Mesendoderm (in vitro differentiated cells): ENCODE data around the gene SDR39U1.

Source experiments
- DNase-seq: peaks from one replicate; pipeline ENCODE4 v3.0.0; 2013
- H2AK5ac ChIP-seq: 2 replicates; pipeline ENCODE4 v1.6.1; 2013; ENCODE audit warnings: low read length, inconsistent platforms
- H2BK120ac ChIP-seq: 2 replicates; pipeline ENCODE4 v1.6.1; 2013; ENCODE audit warnings: low read depth, mild to moderate bottlenecking, low read length, moderate library complexity, mixed read lengths
- H2BK15ac ChIP-seq: replicated peaks from 2 replicates; pipeline ENCODE4 v1.6.1; 2013; ENCODE audit warnings: low read depth, mild to moderate bottlenecking, moderate library complexity
- H2BK5ac ChIP-seq: 2 replicates; pipeline ENCODE4 v1.6.1; 2013; ENCODE audit warnings: low read length, inconsistent platforms
- H3K18ac ChIP-seq: 2 replicates; pipeline ENCODE4 v1.6.1; 2013; ENCODE audit warnings: mild to moderate bottlenecking, low read length, mixed read lengths
- H3K23ac ChIP-seq: one replicate; pipeline ENCODE4 v1.6.1; 2013; ENCODE audit warnings: low read length
- H3K27ac ChIP-seq: 2 replicates; pipeline ENCODE4 v1.5.1; 2013; ENCODE audit warnings: low read depth, mild to moderate bottlenecking, inconsistent platforms, low read length, moderate library complexity
- H3K27me3 ChIP-seq: 2 replicates; pipeline ENCODE4 v1.6.1; 2013; ENCODE audit warnings: low read length, control low read depth, mild to moderate bottlenecking, inconsistent platforms; ENCODE audit not compliant: insufficient read depth, poor library complexity
- H3K36me3 ChIP-seq: 2 replicates; pipeline ENCODE4 v1.6.1; 2013; ENCODE audit warnings: low read length, inconsistent platforms; ENCODE audit not compliant: control insufficient read depth, insufficient read depth
- H3K4ac ChIP-seq: one replicate; pipeline ENCODE4 v1.6.1; 2013; ENCODE audit warnings: low read depth, mild to moderate bottlenecking, low read length, moderate library complexity
- H3K4me1 ChIP-seq: 2 replicates; pipeline ENCODE4 v1.6.1; 2013; ENCODE audit warnings: low read depth, low read length, inconsistent platforms; ENCODE audit not compliant: control insufficient read depth
- H3K4me2 ChIP-seq: 2 replicates; pipeline ENCODE4 v1.6.1; 2013; ENCODE audit warnings: low read length
- H3K4me3 ChIP-seq: 2 replicates; pipeline ENCODE4 v1.5.1; 2013; ENCODE audit warnings: mild to moderate bottlenecking, low read length
- H3K56ac ChIP-seq: one replicate; pipeline ENCODE4 v1.6.1; 2013; ENCODE audit warnings: low read length
- H3K79me1 ChIP-seq: 2 replicates; pipeline ENCODE4 v1.6.1; 2013; ENCODE audit warnings: low read length, inconsistent platforms
- H3K79me2 ChIP-seq: 2 replicates; pipeline ENCODE4 v1.6.1; 2013; ENCODE audit warnings: mild to moderate bottlenecking, low read length; ENCODE audit not compliant: control insufficient read depth, insufficient read depth
- H3K9ac ChIP-seq: 2 replicates; pipeline ENCODE4 v1.6.1; 2013; ENCODE audit warnings: low read length, inconsistent platforms
- H4K5ac ChIP-seq: one replicate; pipeline ENCODE4 v1.6.1; 2013; ENCODE audit warnings: low read length
- H4K8ac ChIP-seq: one replicate; pipeline ENCODE4 v1.6.1; 2013; ENCODE audit warnings: low read depth, mild to moderate bottlenecking, control low read depth, low read length, moderate library complexity
- WGBS: extraction: QIAGEN DNeasy Blood & Tissue Kit; methylation state at CpG from one replicate; pipeline ENCODE4 v1.1.7; 2013; ENCODE audit warnings: low lambda C conversion rate, missing lambda C conversion rate; ENCODE audit not compliant: insufficient coverage; ENCODE audit errors: extremely low coverage; 5-methylcytosine and 5-hydroxymethylcytosine counted together

Gene SDR39U1

DNA sequence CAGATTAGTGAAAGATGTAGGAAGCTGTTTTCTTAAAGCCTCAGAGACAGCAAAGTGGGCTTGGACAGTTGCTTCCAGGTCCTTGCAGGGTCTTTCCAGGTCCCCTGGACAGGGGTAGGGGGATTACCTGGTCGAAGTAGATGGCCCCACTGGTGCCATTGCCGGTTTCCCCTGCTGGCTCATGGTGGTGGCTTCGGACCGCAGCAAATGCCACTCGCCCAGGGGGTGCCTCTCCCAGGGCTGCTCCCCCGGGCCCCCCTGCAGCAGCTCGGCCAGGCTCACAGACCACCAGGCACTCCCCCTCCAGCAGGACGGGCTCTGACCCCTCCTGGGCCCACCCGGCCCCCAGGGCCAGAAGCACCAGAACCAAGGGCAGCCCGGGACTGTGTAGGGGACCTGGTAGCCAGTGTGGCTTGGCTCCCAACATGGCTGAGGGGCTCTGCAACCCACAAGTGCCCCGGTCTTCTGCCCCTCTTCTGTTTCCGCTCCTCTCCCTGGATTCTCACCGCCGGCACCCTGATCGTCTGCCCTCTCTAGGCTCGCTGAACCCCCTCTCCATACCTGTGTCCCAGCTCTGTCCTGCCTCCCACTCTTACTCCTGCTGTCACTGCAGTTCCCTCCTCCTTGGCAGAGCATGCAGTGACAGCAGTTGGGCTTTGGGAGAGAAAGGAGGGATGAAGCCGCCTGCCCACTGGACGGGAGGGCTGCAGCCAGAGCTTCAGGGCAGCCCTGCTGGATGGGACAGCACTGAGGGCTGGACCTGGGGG, 13.8 kb downstream of the SDR39U1 start:
- Histone ChIP-seq H4K8ac (no peak overlapping the region), H3K56ac (peak overlapping the region; percentile 96), H3K79me2 (no peaks in the 10 kb centered on the region), H3K36me3 (no peaks in the 10 kb centered on the region), H3K23ac (no peak overlapping the region), H2BK120ac (no peak overlapping the region), H3K4me3 (no peak overlapping the region), H3K4me2 (no peak overlapping the region), H3K27ac (no peak overlapping the region), H4K5ac (no peak overlapping the region), H3K9ac (peak overlapping the region; percentile 89), H2BK15ac (no peak overlapping the region), H3K18ac (no peak overlapping the region), H3K27me3 (no peaks in the 10 kb centered on the region), H2AK5ac (no peak overlapping the region), H3K4me1 (peaks cover 2% of the 10 kb centered on the region), H3K79me1 (no peaks in the 10 kb centered on the region), H2BK5ac (no peak overlapping the region), H3K4ac (no peak overlapping the region)
- DNase-seq = peak; percentile 26
- WGBS = no CpG with 5 or more reads among the region's 18 CpGs

DNA sequence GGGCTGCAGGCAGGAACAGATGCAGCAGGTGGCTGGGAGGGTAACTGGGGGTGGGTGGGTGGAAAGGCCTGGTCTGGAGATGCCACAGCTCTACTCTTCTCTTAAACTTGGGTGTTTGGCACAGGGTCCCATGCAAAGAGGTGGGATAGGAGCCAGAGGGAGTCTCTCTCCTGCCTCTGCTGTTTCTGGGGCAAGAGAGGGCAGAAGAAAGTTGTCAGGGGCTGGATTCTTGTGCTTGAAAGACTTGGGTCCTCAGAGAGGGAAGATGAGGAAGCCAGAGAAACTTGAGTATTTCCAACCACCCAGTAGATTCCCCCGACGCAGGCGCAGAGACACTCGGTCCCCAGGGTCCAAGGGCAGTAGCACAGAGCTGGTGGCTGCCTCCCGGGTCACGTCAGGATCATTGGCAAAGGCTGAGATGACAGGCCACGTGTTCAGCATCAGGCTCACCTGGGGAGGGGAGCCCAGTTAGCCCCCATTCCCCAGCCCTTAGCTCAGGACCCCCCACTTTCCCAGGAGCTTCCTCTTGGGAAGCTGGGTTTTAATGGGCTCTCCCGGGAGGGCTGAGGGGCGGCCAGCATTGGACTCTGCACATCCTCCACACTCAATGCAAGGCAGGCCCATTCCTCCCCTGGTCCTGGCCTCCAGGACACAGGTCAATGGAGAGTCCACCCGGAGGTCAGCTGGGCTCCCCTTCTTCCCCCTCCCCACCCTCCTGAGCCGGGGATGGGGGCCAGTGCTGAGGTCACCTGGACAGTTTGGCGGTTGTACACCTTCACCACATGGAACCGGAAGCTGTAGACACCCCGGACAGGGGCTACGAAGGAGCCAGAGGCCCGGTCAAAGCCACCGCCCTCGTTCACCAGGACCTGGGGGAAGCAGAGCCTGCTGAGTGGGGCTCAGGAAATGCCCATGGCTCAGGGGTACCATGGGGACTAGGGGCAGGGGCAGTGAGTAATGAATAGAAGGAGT, 14.8 kb downstream of the SDR39U1 start:
- Histone ChIP-seq H3K4me1 (peaks cover 2% of the 10 kb centered on the region), H3K36me3 (no peaks in the 10 kb centered on the region), H4K5ac (no peak overlapping the region), H4K8ac (no peak overlapping the region), H2BK15ac (no peak overlapping the region), H3K79me2 (no peaks in the 10 kb centered on the region), H2BK5ac (no peak overlapping the region), H3K4me2 (no peak overlapping the region), H3K4ac (no peak overlapping the region), H2AK5ac (no peak overlapping the region), H3K4me3 (no peak overlapping the region), H2BK120ac (no peak overlapping the region), H3K56ac (no peak overlapping the region), H3K27me3 (no peaks in the 10 kb centered on the region), H3K9ac (no peak overlapping the region), H3K79me1 (no peaks in the 10 kb centered on the region), H3K18ac (no peak overlapping the region), H3K27ac (no peak overlapping the region), H3K23ac (no peak overlapping the region)
- no peak for DNase-seq
- no CpG with 5 or more reads among the region's 18 CpGs for WGBS

DNA sequence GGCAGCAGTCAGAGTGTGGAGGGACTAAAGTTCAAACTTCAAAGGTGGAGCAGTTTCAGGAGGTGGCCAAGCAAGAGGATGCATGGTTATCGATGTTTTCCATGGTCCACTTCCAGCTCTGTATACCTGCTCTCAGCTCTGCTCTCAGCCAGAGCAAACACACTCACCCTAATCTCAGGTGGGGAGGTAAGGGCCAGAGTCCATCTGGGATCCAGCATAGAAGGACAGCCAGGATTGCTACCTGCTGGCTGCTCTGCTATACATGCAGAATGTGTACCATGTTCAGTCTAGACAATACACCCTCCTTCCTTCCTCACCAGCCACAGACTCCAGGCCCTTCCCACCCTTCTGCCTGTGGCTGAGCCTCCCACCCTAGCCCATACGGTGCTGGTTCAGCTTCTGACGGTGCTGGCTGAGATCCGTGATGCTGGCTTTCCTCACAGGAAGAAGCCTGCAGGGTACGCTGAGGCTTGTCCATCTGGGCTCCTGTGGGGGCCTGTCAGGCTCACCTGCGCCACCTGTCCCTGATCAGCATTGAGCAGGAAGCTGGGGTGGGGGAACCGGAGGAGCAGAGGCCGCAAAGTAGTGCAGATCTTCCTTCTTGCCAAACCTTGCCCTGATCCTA, 15.6 kb downstream of the SDR39U1 start:
- Histone ChIP-seq H2BK15ac (no peak overlapping the region), H3K23ac (no peak overlapping the region), H3K4me3 (no peak overlapping the region), H3K4me2 (no peak overlapping the region), H3K36me3 (no peaks in the 10 kb centered on the region), H3K4me1 (peaks cover 2% of the 10 kb centered on the region), H3K79me2 (no peaks in the 10 kb centered on the region), H2AK5ac (no peak overlapping the region), H3K27ac (no peak overlapping the region), H3K56ac (no peak overlapping the region), H4K8ac (no peak overlapping the region), H3K4ac (no peak overlapping the region), H3K9ac (no peak overlapping the region), H3K18ac (no peak overlapping the region), H2BK5ac (no peak overlapping the region), H4K5ac (no peak overlapping the region), H2BK120ac (no peak overlapping the region), H3K79me1 (no peaks in the 10 kb centered on the region), H3K27me3 (no peaks in the 10 kb centered on the region)
- DNase-seq = peak; percentile 39
- no CpG with 5 or more reads among the region's 8 CpGs for WGBS

DNA sequence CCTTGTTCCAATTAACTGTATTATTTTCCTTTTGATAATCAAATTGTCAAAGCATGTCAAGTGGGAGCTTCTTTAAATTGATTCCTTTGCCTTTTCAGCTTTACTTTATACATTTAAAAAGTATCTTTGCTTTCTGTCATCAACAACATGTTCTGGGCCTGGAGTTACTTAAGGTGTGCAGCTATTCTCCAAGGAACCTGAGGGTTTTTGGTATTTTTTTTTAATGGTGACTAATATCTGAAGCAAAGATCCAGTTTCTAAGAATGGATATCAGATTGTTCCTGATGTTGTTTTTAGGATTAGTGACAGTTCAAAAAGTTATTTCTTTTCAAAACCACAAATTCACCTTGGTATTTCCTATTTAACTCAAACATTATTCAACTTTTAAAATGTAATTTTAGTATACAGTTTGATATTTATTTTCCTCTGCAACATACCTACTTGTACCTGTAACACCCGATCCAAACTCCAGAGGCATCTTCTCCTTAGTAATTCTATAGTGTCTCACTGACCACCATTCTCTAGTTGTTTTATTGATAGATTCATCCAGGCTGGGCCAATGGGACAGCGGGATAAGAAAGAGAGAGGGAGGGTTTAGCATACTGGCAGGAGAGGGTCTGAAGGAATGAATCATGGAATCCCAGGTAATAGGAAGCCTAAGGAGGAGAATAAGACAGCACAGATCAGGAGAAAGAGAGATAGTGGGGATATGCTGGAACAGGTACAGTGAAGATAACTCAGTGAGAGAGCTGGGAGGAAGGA, 16.2 kb downstream of the SDR39U1 start:
- Histone ChIP-seq H2BK120ac (no peak overlapping the region), H3K4me2 (no peak overlapping the region), H3K4me1 (peaks cover 2% of the 10 kb centered on the region), H3K18ac (no peak overlapping the region), H3K56ac (no peak overlapping the region), H3K27ac (no peak overlapping the region), H2AK5ac (no peak overlapping the region), H3K36me3 (no peaks in the 10 kb centered on the region), H3K79me1 (no peaks in the 10 kb centered on the region), H2BK5ac (no peak overlapping the region), H3K27me3 (no peaks in the 10 kb centered on the region), H3K4me3 (no peak overlapping the region), H3K79me2 (no peaks in the 10 kb centered on the region), H3K23ac (no peak overlapping the region), H2BK15ac (no peak overlapping the region), H3K4ac (no peak overlapping the region), H3K9ac (no peak overlapping the region), H4K5ac (no peak overlapping the region), H4K8ac (no peak overlapping the region)
- no CpG with 5 or more reads among the region's 2 CpGs for WGBS
- DNase-seq = no peak

DNA sequence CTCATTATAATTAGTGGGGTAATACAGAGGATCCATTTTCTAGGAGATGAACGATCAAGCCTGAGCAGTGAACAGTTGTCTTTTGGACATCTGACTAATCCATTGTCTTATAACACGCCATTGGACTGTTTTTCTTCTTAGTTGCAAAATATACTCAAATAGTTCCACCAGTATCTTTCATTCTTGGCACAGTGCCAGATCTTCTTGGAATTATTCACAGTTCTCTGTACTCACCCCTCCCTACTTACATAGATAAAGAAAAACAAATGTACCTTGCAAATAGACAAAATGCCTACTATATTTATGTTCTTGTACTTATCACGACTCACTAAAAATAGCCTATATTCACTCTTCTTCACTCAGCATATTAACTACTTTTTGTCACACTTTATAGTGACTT, 16.9 kb downstream of the SDR39U1 start:
- no peak overlapping the region for H2BK15ac ChIP-seq
- H3K56ac ChIP-seq = no peak overlapping the region
- H4K8ac ChIP-seq = no peak overlapping the region
- no peak overlapping the region for H3K4me3 ChIP-seq
- no peak overlapping the region for H3K4ac ChIP-seq
- H3K79me1 ChIP-seq = no peaks in the 10 kb centered on the region
- no peak overlapping the region for H2BK5ac ChIP-seq
- no peaks in the 10 kb centered on the region for H3K36me3 ChIP-seq
- no peak overlapping the region for H2AK5ac ChIP-seq
- no peaks in the 10 kb centered on the region for H3K27me3 ChIP-seq
- DNase-seq = no peak
- no peak overlapping the region for H3K18ac ChIP-seq
- no peak overlapping the region for H3K27ac ChIP-seq
- H4K5ac ChIP-seq = no peak overlapping the region
- no peak overlapping the region for H3K4me2 ChIP-seq
- H3K79me2 ChIP-seq = no peaks in the 10 kb centered on the region
- peaks cover 2% of the 10 kb centered on the region for H3K4me1 ChIP-seq
- H3K9ac ChIP-seq = no peak overlapping the region
- H3K23ac ChIP-seq = no peak overlapping the region
- no peak overlapping the region for H2BK120ac ChIP-seq
- no CpG with 5 or more reads among the region's 3 CpGs for WGBS
